Activated CD8-positive, alpha-beta memory T cell treated with anti-CD3 and anti-CD28 coated beads for 48 hours (primary cell): Measurements from ENCODE around the gene OPCML.
"Not testable (repeated sequence)": the region's sequence is repeated elsewhere in the genome, so short reads cannot be mapped to it uniquely, and the experiment has no call there.

ENCODE experiments used
- DNase-seq, 3 experiments: peaks; one replicate each; pipeline ENCODE4 v3.0.0-alpha.2; 2020; ENCODE audit warnings: low read depth in 2 of 3, low spot score in 2 of 3

The OPCML gene

GRCh38 chr11:132421555-132421954 lies 1110.7 kb downstream of the OPCML start:
- DNase-seq = no peak

GRCh38 chr11:132414451-132414850 lies 1117.8 kb downstream of the OPCML start:
- no peak for DNase-seq

DNA sequence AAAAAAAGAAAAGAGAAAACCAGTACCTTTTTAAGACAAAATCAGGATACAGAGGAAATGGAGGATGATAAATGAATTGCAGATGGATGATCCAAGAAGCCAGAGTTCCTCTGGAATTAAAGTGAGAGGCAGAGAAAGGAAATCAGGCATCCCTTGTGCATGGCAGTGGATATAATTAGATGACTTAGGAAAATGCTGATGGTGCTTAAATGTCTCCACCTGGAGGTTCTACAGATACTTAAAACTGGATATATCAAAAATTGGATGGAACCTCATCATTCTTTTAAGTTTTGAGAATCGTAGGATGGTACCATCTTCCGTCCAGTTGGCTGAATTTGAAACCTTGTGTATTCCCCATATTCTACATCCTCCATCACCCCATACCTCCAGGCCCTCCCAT lies 1121.9 kb downstream of the OPCML start:
- DNase-seq = no peak

- DNase-seq = no peak
These were observed 1122.5 kb downstream of the OPCML start for GRCh38 chr11:132409573-132410355.

DNA sequence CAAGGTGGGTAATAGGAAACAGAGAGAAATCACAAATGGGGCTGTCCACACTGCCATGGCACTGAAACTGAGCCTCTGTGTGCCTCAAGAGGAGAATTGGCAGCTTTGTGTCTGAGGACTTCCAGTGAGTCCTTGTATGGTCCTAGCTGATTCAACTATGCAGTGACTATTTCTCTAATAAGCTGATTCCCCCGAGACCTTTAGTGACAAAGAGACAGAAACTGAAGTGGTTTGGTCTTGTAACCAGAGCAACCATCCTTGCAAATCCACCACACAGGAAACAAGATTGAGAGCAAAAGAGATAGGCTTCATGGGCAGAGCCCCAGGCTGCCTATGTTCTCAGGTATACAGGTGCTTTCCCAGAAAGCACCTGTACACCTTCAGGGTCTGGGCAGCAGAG lies 1123.4 kb downstream of the OPCML start:
- no peak for DNase-seq

DNA sequence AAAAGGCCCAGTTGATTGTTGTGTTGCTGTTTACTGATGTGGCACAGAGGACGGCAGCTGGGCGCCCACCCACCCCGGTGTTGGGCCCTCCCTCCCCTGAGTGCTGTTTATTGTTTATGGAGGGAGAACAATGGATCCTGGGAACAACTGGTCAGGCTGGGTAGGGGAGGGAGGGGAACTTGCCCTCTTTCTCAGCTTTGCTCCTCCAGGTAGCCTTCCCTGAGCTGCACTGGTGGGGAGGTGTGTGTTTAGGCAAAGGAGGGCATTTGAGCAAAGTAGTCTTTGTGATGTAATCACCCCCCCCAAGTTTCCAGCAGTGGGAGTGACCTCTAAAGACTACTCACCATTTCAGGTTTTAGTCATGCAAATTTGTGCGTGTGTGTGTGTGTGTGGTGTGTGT lies 1126.6 kb downstream of the OPCML start:
- no peak for DNase-seq

DNA sequence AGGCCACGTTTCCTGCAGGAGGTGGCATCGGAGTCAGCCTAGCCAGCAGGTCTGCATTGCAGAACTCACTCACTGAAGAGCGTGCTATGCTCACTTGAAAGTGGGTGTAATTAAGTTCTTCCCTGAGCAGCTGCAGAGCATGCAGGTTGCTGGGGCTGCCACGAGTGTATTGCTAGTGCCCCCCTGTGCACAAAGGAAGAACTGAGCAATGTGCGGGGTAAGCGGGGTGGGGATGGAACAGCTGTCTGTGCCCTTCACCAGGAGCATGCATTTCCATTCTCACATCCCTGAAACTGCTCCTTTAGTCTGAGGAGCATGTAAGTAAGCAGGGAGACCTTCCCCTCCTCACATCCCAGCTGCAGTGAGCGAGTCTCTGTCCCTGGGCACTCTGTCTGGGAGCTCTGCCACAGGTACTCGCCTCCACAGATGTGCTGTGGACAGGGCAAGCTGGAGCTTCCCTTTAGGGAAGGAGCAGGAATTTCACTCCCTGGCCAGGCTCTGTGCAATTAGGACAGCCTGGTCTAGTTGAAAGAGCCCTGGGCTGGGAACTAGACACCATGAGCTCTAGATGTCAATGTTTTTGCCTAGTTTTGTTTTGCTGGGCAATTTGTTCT lies 1130.1 kb downstream of the OPCML start:
- no peak for DNase-seq

DNA sequence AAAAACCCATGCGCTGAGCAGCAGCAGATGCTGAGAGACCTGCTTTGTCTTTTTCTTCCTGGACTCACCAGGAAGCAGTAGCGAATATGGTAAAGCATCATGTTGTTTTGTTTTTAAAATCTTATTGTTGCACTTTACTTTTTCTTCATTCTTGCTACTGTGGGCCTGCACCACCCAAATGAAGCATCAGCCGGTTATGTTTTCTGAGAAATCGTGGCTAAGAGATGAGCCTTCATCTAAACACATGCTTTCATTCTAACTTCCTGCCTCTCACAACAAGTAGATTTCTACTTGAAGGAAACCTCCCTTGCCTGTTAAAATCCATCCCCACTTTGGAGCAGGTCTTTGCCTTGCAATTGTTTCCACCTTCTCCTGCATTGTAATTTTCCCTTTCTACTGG lies 1136.0 kb downstream of the OPCML start:
- no peak for DNase-seq

- no peak for DNase-seq
These were observed 1136.9 kb downstream of the OPCML start for GRCh38 chr11:132395434-132395833.

GRCh38 chr11:132379540-132379939 lies 1152.8 kb downstream of the OPCML start:
- no peak for DNase-seq

- DNase-seq = no peak
These were observed 1158.7 kb downstream of the OPCML start for GRCh38 chr11:132373405-132374143.

GRCh38 chr11:132370114-132370513 lies 1162.2 kb downstream of the OPCML start:
- DNase-seq = not testable (repeated sequence)

GRCh38 chr11:132367293-132367692 lies 1165.0 kb downstream of the OPCML start:
- no peak for DNase-seq

- no peak for DNase-seq
These were observed 1166.7 kb downstream of the OPCML start for GRCh38 chr11:132365650-132366049.
